Measurements from ENCODE around the gene CCDC92B.
"Not testable (repeated sequence)": the region's sequence is repeated elsewhere in the genome, so short reads cannot be mapped to it uniquely, and the experiment has no call there.

CCDC92B gene

GRCh38 chr17:2784864-2785263, 35.4 kb upstream of the CCDC92B start:
- Histone ChIP-seq H3K4me3 (ENCODE audit: control insufficient read depth in 1 of 7, extremely low read depth in 1 of 7, insufficient read depth in 4 of 7, low read depth in 2 of 7, low read length in 6 of 7) (no peak overlapping the region), H3K27ac (ENCODE audit: insufficient read depth in 1 of 2, low read depth in 1 of 2, low read length in 2 of 2, poor library complexity in 1 of 2, severe bottlenecking in 2 of 2) (no peak overlapping the region), H3K4me1 (ENCODE audit: control extremely low read depth in 1 of 4, control insufficient read depth in 4 of 4, insufficient read depth in 4 of 4, low read length in 3 of 4) (peaks cover 0 to 52% (median 27%) of the 10 kb centered on the region in 4 experiments), H3K27me3 (replicated peaks in 2 of 5; ENCODE audit: control insufficient read depth in 4 of 5, insufficient read depth in 5 of 5, low read length in 4 of 5) (no peaks in the 10 kb centered on the region), H3K9me3 (ENCODE audit: control extremely low read depth in 1 of 5, control insufficient read depth in 4 of 5, insufficient read depth in 2 of 5, low read depth in 1 of 5, low read length in 4 of 5) (no peaks in the 10 kb centered on the region), H3K36me3 (ENCODE audit: control insufficient read depth in 4 of 4, insufficient read depth in 4 of 4, low read length in 3 of 4) (no peaks in the 10 kb centered on the region)
- 92% methylated on average over 6 of the region's 8 CpGs for WGBS (ENCODE audit: insufficient coverage)
- CTCF ChIA-PET: interaction anchor here (1.2 to 5.6 kb wide), 12 partner anchors 11 to 228 kb away, joined by 3 to 52 read pairs (median 10); partner anchors contain the start of gene RAP1GAP2
- POLR2A ChIA-PET: no interaction called here
- DNase-seq: no peak

GRCh38 chr17:2783310-2784030, 34.0 kb upstream of the CCDC92B start:
- Histone ChIP-seq H3K27ac (ENCODE audit: insufficient read depth in 1 of 2, low read depth in 1 of 2, low read length in 2 of 2, poor library complexity in 1 of 2, severe bottlenecking in 2 of 2) (no peak overlapping the region), H3K27me3 (replicated peaks in 2 of 5; ENCODE audit: control insufficient read depth in 4 of 5, insufficient read depth in 5 of 5, low read length in 4 of 5) (peaks cover 0 to 6% (median 0%) of the 10 kb centered on the region in 5 experiments), H3K4me1 (ENCODE audit: control extremely low read depth in 1 of 4, control insufficient read depth in 4 of 4, insufficient read depth in 4 of 4, low read length in 3 of 4) (peaks cover 0 to 38% (median 16%) of the 10 kb centered on the region in 4 experiments), H3K36me3 (ENCODE audit: control insufficient read depth in 4 of 4, insufficient read depth in 4 of 4, low read length in 3 of 4) (no peaks in the 10 kb centered on the region), H3K4me3 (ENCODE audit: control insufficient read depth in 1 of 7, extremely low read depth in 1 of 7, insufficient read depth in 4 of 7, low read depth in 2 of 7, low read length in 6 of 7) (no peak overlapping the region), H3K9me3 (ENCODE audit: control extremely low read depth in 1 of 5, control insufficient read depth in 4 of 5, insufficient read depth in 2 of 5, low read depth in 1 of 5, low read length in 4 of 5) (no peaks in the 10 kb centered on the region)
- no peak for DNase-seq
- ChIA-PET CTCF (interaction anchor here (0.5 to 5.6 kb wide), 11 partner anchors 10 to 317 kb away, joined by 3 to 22 read pairs (median 4); no protein-coding TSS in a partner anchor), POLR2A (interaction anchor here (1.6 kb wide), 1 partner anchor 13 kb away, joined by 4 read pairs; the partner anchor contains the start of gene RAP1GAP2)
- WGBS (ENCODE audit: insufficient coverage): 94% methylated on average over 4 of the region's 4 CpGs

- ChIA-PET CTCF (interaction anchor here (0.6 to 1.6 kb wide), 4 partner anchors 32 to 231 kb away, joined by 3 to 4 read pairs (median 3); no protein-coding TSS in a partner anchor), POLR2A (interaction anchor here (1.6 kb wide), 1 partner anchor 14 kb away, joined by 4 read pairs; the partner anchor contains the start of gene RAP1GAP2)
- DNase-seq: peak in 2 of 3 donors; percentile 34 to 52
- Histone ChIP-seq H3K9me3 (ENCODE audit: control extremely low read depth in 1 of 5, control insufficient read depth in 4 of 5, insufficient read depth in 2 of 5, low read depth in 1 of 5, low read length in 4 of 5) (no peaks in the 10 kb centered on the region), H3K4me1 (ENCODE audit: control extremely low read depth in 1 of 4, control insufficient read depth in 4 of 4, insufficient read depth in 4 of 4, low read length in 3 of 4) (peaks cover 0 to 33% (median 19%) of the 10 kb centered on the region in 4 experiments), H3K27ac (ENCODE audit: insufficient read depth in 1 of 2, low read depth in 1 of 2, low read length in 2 of 2, poor library complexity in 1 of 2, severe bottlenecking in 2 of 2) (no peak overlapping the region), H3K4me3 (ENCODE audit: control insufficient read depth in 1 of 7, extremely low read depth in 1 of 7, insufficient read depth in 4 of 7, low read depth in 2 of 7, low read length in 6 of 7) (no peak overlapping the region), H3K36me3 (ENCODE audit: control insufficient read depth in 4 of 4, insufficient read depth in 4 of 4, low read length in 3 of 4) (no peaks in the 10 kb centered on the region), H3K27me3 (replicated peaks in 2 of 5; ENCODE audit: control insufficient read depth in 4 of 5, insufficient read depth in 5 of 5, low read length in 4 of 5) (peaks cover 0 to 16% (median 6%) of the 10 kb centered on the region in 5 experiments)
- WGBS (ENCODE audit: insufficient coverage): 79% methylated on average over 4 of the region's 6 CpGs
These were observed 32.6 kb upstream of the CCDC92B start for GRCh38 chr17:2782055-2782454.

GRCh38 chr17:2781598-2781997, 32.1 kb upstream of the CCDC92B start:
- not testable (repeated sequence) for DNase-seq; H3K4me3 ChIP-seq (ENCODE audit: control insufficient read depth in 1 of 7, extremely low read depth in 1 of 7, insufficient read depth in 4 of 7, low read depth in 2 of 7, low read length in 6 of 7); H3K27ac ChIP-seq (ENCODE audit: insufficient read depth in 1 of 2, low read depth in 1 of 2, low read length in 2 of 2, poor library complexity in 1 of 2, severe bottlenecking in 2 of 2); H3K36me3 ChIP-seq (ENCODE audit: control insufficient read depth in 4 of 4, insufficient read depth in 4 of 4, low read length in 3 of 4); H3K9me3 ChIP-seq (ENCODE audit: control extremely low read depth in 1 of 5, control insufficient read depth in 4 of 5, insufficient read depth in 2 of 5, low read depth in 1 of 5, low read length in 4 of 5)
- Histone ChIP-seq H3K27me3 (replicated peaks in 2 of 5; ENCODE audit: control insufficient read depth in 4 of 5, insufficient read depth in 5 of 5, low read length in 4 of 5) (peaks cover 0 to 19% (median 9%) of the 10 kb centered on the region in 5 experiments), H3K4me1 (ENCODE audit: control extremely low read depth in 1 of 4, control insufficient read depth in 4 of 4, insufficient read depth in 4 of 4, low read length in 3 of 4) (peaks cover 0 to 32% (median 18%) of the 10 kb centered on the region in 4 experiments)
- CTCF ChIA-PET: interaction anchor here (1.0 kb wide), 1 partner anchor 204 kb away, joined by 3 read pairs; no protein-coding TSS in a partner anchor
- 98% methylated on average over 14 of the region's 15 CpGs for WGBS (ENCODE audit: insufficient coverage)
- POLR2A ChIA-PET: interaction anchor here (1.6 kb wide), 1 partner anchor 14 kb away, joined by 4 read pairs; the partner anchor contains the start of gene RAP1GAP2

- peaks cover 0 to 30% (median 18%) of the 10 kb centered on the region in 4 experiments for H3K4me1 ChIP-seq (ENCODE audit: control extremely low read depth in 1 of 4, control insufficient read depth in 4 of 4, insufficient read depth in 4 of 4, low read length in 3 of 4)
- H3K9me3 ChIP-seq (ENCODE audit: control extremely low read depth in 1 of 5, control insufficient read depth in 4 of 5, insufficient read depth in 2 of 5, low read depth in 1 of 5, low read length in 4 of 5): no peaks in the 10 kb centered on the region
- CTCF ChIA-PET: no interaction called here
- H3K4me3 ChIP-seq (ENCODE audit: control insufficient read depth in 1 of 7, extremely low read depth in 1 of 7, insufficient read depth in 4 of 7, low read depth in 2 of 7, low read length in 6 of 7): no peak overlapping the region
- peaks cover 0 to 25% (median 9%) of the 10 kb centered on the region in 5 experiments for H3K27me3 ChIP-seq (replicated peaks in 2 of 5; ENCODE audit: control insufficient read depth in 4 of 5, insufficient read depth in 5 of 5, low read length in 4 of 5)
- H3K36me3 ChIP-seq (ENCODE audit: control insufficient read depth in 4 of 4, insufficient read depth in 4 of 4, low read length in 3 of 4): no peaks in the 10 kb centered on the region
- POLR2A ChIA-PET: no interaction called here
- WGBS (ENCODE audit: insufficient coverage): 97% methylated on average over 7 of the region's 9 CpGs
- DNase-seq: no peak
- H3K27ac ChIP-seq (ENCODE audit: insufficient read depth in 1 of 2, low read depth in 1 of 2, low read length in 2 of 2, poor library complexity in 1 of 2, severe bottlenecking in 2 of 2): no peak overlapping the region
These were observed 31.5 kb upstream of the CCDC92B start for GRCh38 chr17:2780931-2781454.

- no peak overlapping the region for H3K27ac ChIP-seq (ENCODE audit: insufficient read depth in 1 of 2, low read depth in 1 of 2, low read length in 2 of 2, poor library complexity in 1 of 2, severe bottlenecking in 2 of 2)
- H3K4me1 ChIP-seq (ENCODE audit: control extremely low read depth in 1 of 4, control insufficient read depth in 4 of 4, insufficient read depth in 4 of 4, low read length in 3 of 4): peaks cover 0 to 26% (median 15%) of the 10 kb centered on the region in 4 experiments
- DNase-seq: no peak
- H3K27me3 ChIP-seq (replicated peaks in 2 of 5; ENCODE audit: control insufficient read depth in 4 of 5, insufficient read depth in 5 of 5, low read length in 4 of 5): peaks cover 0 to 33% (median 10%) of the 10 kb centered on the region in 5 experiments
- ChIA-PET POLR2A (no interaction called here), CTCF (no interaction called here)
- no peaks in the 10 kb centered on the region for H3K9me3 ChIP-seq (ENCODE audit: control extremely low read depth in 1 of 5, control insufficient read depth in 4 of 5, insufficient read depth in 2 of 5, low read depth in 1 of 5, low read length in 4 of 5)
- 95% methylated on average over 11 of the region's 12 CpGs for WGBS (ENCODE audit: insufficient coverage)
- H3K36me3 ChIP-seq (ENCODE audit: control insufficient read depth in 4 of 4, insufficient read depth in 4 of 4, low read length in 3 of 4): no peaks in the 10 kb centered on the region
- H3K4me3 ChIP-seq (ENCODE audit: control insufficient read depth in 1 of 7, extremely low read depth in 1 of 7, insufficient read depth in 4 of 7, low read depth in 2 of 7, low read length in 6 of 7): no peak overlapping the region
These were observed 30.8 kb upstream of the CCDC92B start for GRCh38 chr17:2780256-2780655.

- no peaks in the 10 kb centered on the region for H3K36me3 ChIP-seq (ENCODE audit: control insufficient read depth in 4 of 4, insufficient read depth in 4 of 4, low read length in 3 of 4)
- DNase-seq: no peak
- no peaks in the 10 kb centered on the region for H3K9me3 ChIP-seq (ENCODE audit: control extremely low read depth in 1 of 5, control insufficient read depth in 4 of 5, insufficient read depth in 2 of 5, low read depth in 1 of 5, low read length in 4 of 5)
- H3K4me3 ChIP-seq (ENCODE audit: control insufficient read depth in 1 of 7, extremely low read depth in 1 of 7, insufficient read depth in 4 of 7, low read depth in 2 of 7, low read length in 6 of 7): no peak overlapping the region
- no peak overlapping the region for H3K27ac ChIP-seq (ENCODE audit: insufficient read depth in 1 of 2, low read depth in 1 of 2, low read length in 2 of 2, poor library complexity in 1 of 2, severe bottlenecking in 2 of 2)
- peaks cover 0 to 40% (median 12%) of the 10 kb centered on the region in 5 experiments for H3K27me3 ChIP-seq (replicated peaks in 2 of 5; ENCODE audit: control insufficient read depth in 4 of 5, insufficient read depth in 5 of 5, low read length in 4 of 5)
- ChIA-PET POLR2A (interaction anchor here (0.7 kb wide), 1 partner anchor 11 kb away, joined by 3 read pairs; no protein-coding TSS in a partner anchor), CTCF (no interaction called here)
- 59% methylated on average over 4 of the region's 7 CpGs for WGBS (ENCODE audit: insufficient coverage)
- H3K4me1 ChIP-seq (ENCODE audit: control extremely low read depth in 1 of 4, control insufficient read depth in 4 of 4, insufficient read depth in 4 of 4, low read length in 3 of 4): peaks cover 0 to 18% (median 13%) of the 10 kb centered on the region in 4 experiments
These were observed 30.1 kb upstream of the CCDC92B start for GRCh38 chr17:2779545-2779944.
